HepG2 (cell line): ENCODE measurements around the gene ARHGEF6. TPM values are rescaled to one million over a fixed set of nuclear protein-coding genes. Genes with fewer than 3 reads are reported as not detected.

ENCODE experiments used
- ATAC-seq: fragments of 200-7000 bp; cut with Tn5 transposase; 3 replicates; pipeline ENCODE4 v1.9.1; 2020; ENCODE audit warnings: mild to moderate bottlenecking, moderate library complexity
- BruUV-seq: library from RNA; stranded (reverse); fragments of 400-500 nt; replicated peaks from 2 replicates; lab custom pipeline; 2021; lab: Mats Ljungman, UMichigan
- CTCF ChIA-PET: fragments of 300-600 bp; formaldehyde crosslinking; extraction: SDS; loops from one replicate; lab custom pipeline; 2021; ENCODE audit warnings: low total read pairs, inconsistent platforms, low intra/inter-chr PET ratio; lab: Yijun Ruan, JAX
- POLR2A ChIA-PET: fragments of 350-600 bp; sonication (Branson Sonifier 250); formaldehyde crosslinking; loops from one replicate; lab custom pipeline; 2020; ENCODE audit warnings: antibody characterized with exemption, inconsistent platforms; lab: Yijun Ruan, JAX
- DNase-seq: peaks from one replicate; pipeline ENCODE4 v3.0.0-alpha.2; 2015; ENCODE audit warnings: low spot score
- FAIRE-seq: peaks from 3 replicates; lab custom pipeline; 2011; peaks lifted over from hg19 to GRCh38; lab: Jason Lieb, UNC
- H2AFZ ChIP-seq: one replicate; pipeline ENCODE4 v1.6.1; 2011; ENCODE audit warnings: low read length, inconsistent platforms
- H3K27ac ChIP-seq: fragments of 300-600 bp; 3 replicates; pipeline ENCODE4 v1.8.0; 2011; ENCODE audit warnings: mixed run types, mild to moderate bottlenecking, mixed read lengths, low read length, inconsistent platforms; ENCODE audit not compliant: insufficient read depth; ENCODE audit errors: extremely low read length
- H3K27me3 ChIP-seq, 2 experiments: fragments of 200-600 bp in 1 of 2; 2 replicates in 1 of 2; 3 replicates in 1 of 2; pipeline versions ENCODE4 v1.6.0 to v1.8.0; 2011; ENCODE audit warnings: low read length in 2 of 2, mild to moderate bottlenecking in 2 of 2, moderate library complexity in 2 of 2, inconsistent platforms in 1 of 2; ENCODE audit not compliant: insufficient read depth in 2 of 2, control insufficient read depth in 1 of 2
- H3K36me3 ChIP-seq, 2 experiments: fragments of 200-600 bp in 1 of 2; replicated peaks in 1 of 2; 2 replicates in 1 of 2; 3 replicates in 1 of 2; pipeline versions ENCODE4 v1.5.1 to v1.8.0; 2011; ENCODE audit warnings: low read length in 2 of 2, inconsistent platforms in 1 of 2; ENCODE audit not compliant: insufficient read depth in 2 of 2, control insufficient read depth in 1 of 2
- H3K4me1 ChIP-seq: 2 replicates; pipeline ENCODE4 v1.5.1; 2012; ENCODE audit warnings: low read length, inconsistent platforms; ENCODE audit not compliant: insufficient read depth
- H3K4me2 ChIP-seq: 2 replicates; pipeline ENCODE4 v1.6.0; 2011; ENCODE audit warnings: low read depth, low read length, inconsistent platforms
- H3K4me3 ChIP-seq, 3 experiments: fragments of 200-600 bp in 1 of 3; sonication (generic), shearing (Covaris generic) in 1 of 3; replicated peaks in 1 of 3; 2 replicates each; pipeline ENCODE4 v1.5.1; 2011 to 2016; ENCODE audit warnings: low read length in 3 of 3, inconsistent platforms in 2 of 3, low read depth in 2 of 3, mild to moderate bottlenecking in 2 of 3, control low read depth in 1 of 3, mixed read lengths in 1 of 3; ENCODE audit not compliant: insufficient read depth in 1 of 3
- H3K79me2 ChIP-seq: one replicate; pipeline ENCODE4 v1.6.1; 2011; ENCODE audit warnings: low read length, inconsistent platforms; ENCODE audit not compliant: insufficient read depth
- H3K9ac ChIP-seq: 2 replicates; pipeline ENCODE4 v1.6.0; 2011; ENCODE audit warnings: mild to moderate bottlenecking, low read depth, low read length, inconsistent platforms; ENCODE audit not compliant: insufficient read depth
- H3K9me3 ChIP-seq: 2 replicates; pipeline ENCODE4 v1.5.1; 2012; ENCODE audit warnings: mild to moderate bottlenecking, low read length
- H4K20me1 ChIP-seq: 2 replicates; pipeline ENCODE4 v1.6.0; 2011; ENCODE audit warnings: inconsistent platforms, mild to moderate bottlenecking, low read length, moderate library complexity; ENCODE audit not compliant: insufficient read depth
- ELK4 ChIP-seq: sonication (generic); formaldehyde crosslinking; IDR thresholded peaks from 2 replicates; pipeline ENCODE4 v1.9.0; 2021; ENCODE audit warnings: missing genetic modification reagents, borderline replicate concordance
- NAIF1 ChIP-seq: sonication (generic); formaldehyde crosslinking; IDR thresholded peaks from 2 replicates; pipeline ENCODE4 v1.5.0; 2020; ENCODE audit warnings: mild to moderate bottlenecking, missing genetic modification reagents, borderline replicate concordance
- NR2F1 ChIP-seq, 2 experiments: fragments of 450-650 bp in 1 of 2; formaldehyde crosslinking in 1 of 2; IDR thresholded peaks; 2 replicates each; pipeline versions ENCODE4 v1.5.0 to v1.6.1; 2016 to 2020; ENCODE audit warnings: mild to moderate bottlenecking in 1 of 2, missing compliant biosample characterization in 1 of 2, missing genetic modification reagents in 1 of 2, moderate library complexity in 1 of 2
- SCMH1 ChIP-seq: sonication (generic); formaldehyde crosslinking; IDR thresholded peaks from 2 replicates; pipeline ENCODE4 v1.9.0; 2021; ENCODE audit warnings: missing genetic modification reagents, mild to moderate bottlenecking, borderline replicate concordance
- SETDB1 ChIP-seq: sonication (generic); formaldehyde crosslinking; IDR thresholded peaks from 2 replicates; pipeline ENCODE4 v1.5.1; 2020; ENCODE audit warnings: missing genetic modification reagents, mild to moderate bottlenecking, borderline replicate concordance
- SIX4 ChIP-seq: sonication (generic); formaldehyde crosslinking; IDR thresholded peaks from 2 replicates; pipeline ENCODE4 v1.4.0; 2020; ENCODE audit warnings: missing genetic modification reagents
- TAF15 ChIP-seq: fragments of 200-400 bp; formaldehyde crosslinking; IDR thresholded peaks from one replicate; pipeline ENCODE4 v1.6.1; 2018; ENCODE audit warnings: mild to moderate bottlenecking, low read depth, low read length; ENCODE audit not compliant: poor library complexity, severe bottlenecking
- U2AF1 ChIP-seq: fragments of 200-400 bp; formaldehyde crosslinking; optimal IDR thresholded peaks from 2 replicates; pipeline ENCODE3; 2017; ENCODE audit warnings: mild to moderate bottlenecking, low read depth, low read length
- ZNF260 ChIP-seq: sonication (generic); formaldehyde crosslinking; IDR thresholded peaks from 2 replicates; pipeline ENCODE4 v1.4.0; 2020; ENCODE audit warnings: missing genetic modification reagents, low read depth, mild to moderate bottlenecking, borderline replicate concordance
- ZNF281 ChIP-seq: sonication (generic); formaldehyde crosslinking; IDR thresholded peaks from 2 replicates; pipeline ENCODE4 v1.4.0; 2020; ENCODE audit warnings: missing genetic modification reagents, borderline replicate concordance
- ZNF513 ChIP-seq: sonication (generic); formaldehyde crosslinking; conservative IDR thresholded peaks from 2 replicates; pipeline ENCODE4 v1.5.0; 2020; ENCODE audit warnings: missing genetic modification reagents
- ZNF615 ChIP-seq: sonication (generic); formaldehyde crosslinking; IDR thresholded peaks from 2 replicates; pipeline ENCODE4 v1.5.0; 2020; ENCODE audit warnings: mild to moderate bottlenecking, missing genetic modification reagents, borderline replicate concordance
- WGBS: methylation state at CpG from one replicate; pipeline ENCODE4 v1.1.6; 2017; ENCODE audit warnings: low lambda C conversion rate; 5-methylcytosine and 5-hydroxymethylcytosine counted together
- in situ Hi-C: cut with HindIII; loops from 2 replicates; pipeline ENCODE4 v1.10.0; 2017; ENCODE audit warnings: low pct_unique_long_range_greater_than_20kb; ENCODE audit not compliant: extremely low pct_ligation_motif_present
- intact Hi-C: fragments of 100-400 bp; cut with micrococcal nuclease; formaldehyde crosslinking; loops from one replicate; pipeline ENCODE4 v1.10.0; 2022; ENCODE audit not compliant: unreplicated experiment
- polyA plus RNA-seq, 8 experiments: library from polyadenylated mRNA; depleted of rRNA in 3 of 8; stranded (reverse) in 7 of 8; unstranded in 1 of 8; fragments of >200 nt; fragmentation: Illumina TruSeq in 4 of 8; extraction: Trizol in 4 of 8; gene quantifications; 2 replicates each; pipeline versions ENCODE4 v1.2.1 to v1.2.3, GENCODE V29; 2011 to 2016; ENCODE audit warnings: low read depth in 4 of 8, missing spikeins in 1 of 8, mixed read lengths in 1 of 8; ENCODE audit not compliant: insufficient read depth in 1 of 8
- total RNA-seq, 5 experiments: library from RNA; depleted of rRNA; stranded (reverse); fragments of >200 nt; fragmentation: Illumina TruSeq; extraction: Trizol; gene quantifications; 2 replicates each; pipeline ENCODE4 v1.2.3, GENCODE V29; 2016; ENCODE audit warnings: low read depth in 1 of 5

Gene ARHGEF6
- total and polyA plus RNA-seq, 2 of the 13 experiments (the other 11 are each of a cell fraction or from before 2014, with no cell fraction given), result 0.03 TPM; not detected in 1

- FAIRE-seq (no peak), ATAC-seq (no peak), DNase-seq (no peak)
- H3K9me3 ChIP-seq, result no peaks in the 10 kb centered on the region
- H3K9ac ChIP-seq, result no peak overlapping the region
- BruUV-seq, result no TSS peak
- POLR2A ChIA-PET, result no interaction called here
- H3K79me2 ChIP-seq, result no peaks in the 10 kb centered on the region
- H2AFZ ChIP-seq, result no peak overlapping the region
- WGBS, result 0% methylated on average over 4 of the region's 9 CpGs
- intact Hi-C loops (no loop called here), in situ Hi-C loops (no loop called here)
- no peak for TF ChIP-seq TAF15
- H3K27ac ChIP-seq, result no peak overlapping the region
- no peak overlapping the region for H3K4me2 ChIP-seq
- no peaks in the 10 kb centered on the region for H4K20me1 ChIP-seq
- CTCF ChIA-PET, result no interaction called here
- H3K36me3 ChIP-seq, result no peaks in the 10 kb centered on the region
- H3K4me1 ChIP-seq, result no peaks in the 10 kb centered on the region
- H3K27me3 ChIP-seq, result no peaks in the 10 kb centered on the region; a peak in 1 of 5 replicates
- no peak overlapping the region for H3K4me3 ChIP-seq
Measured at GRCh38 chrX:136781180-136781797, 557 bp upstream of the ARHGEF6 start.

- no peaks in the 10 kb centered on the region; a peak in 1 of 5 replicates for H3K27me3 ChIP-seq
- no peaks in the 10 kb centered on the region for H4K20me1 ChIP-seq
- no peak overlapping the region for H2AFZ ChIP-seq
- ChIA-PET POLR2A (no interaction called here), CTCF (no interaction called here)
- 0% methylated on average over 2 of the region's 2 CpGs for WGBS
- ATAC-seq (no peak), FAIRE-seq (no peak), DNase-seq (no peak)
- no peak overlapping the region for H3K4me3 ChIP-seq
- no peak overlapping the region for H3K4me2 ChIP-seq
- intact Hi-C loops (no loop called here), in situ Hi-C loops (no loop called here)
- H3K36me3 ChIP-seq, result no peaks in the 10 kb centered on the region
- no peak overlapping the region for H3K27ac ChIP-seq
- H3K4me1 ChIP-seq, result no peaks in the 10 kb centered on the region
- BruUV-seq, result no TSS peak
- no peak overlapping the region for H3K9ac ChIP-seq
- H3K79me2 ChIP-seq, result no peaks in the 10 kb centered on the region
- H3K9me3 ChIP-seq, result no peaks in the 10 kb centered on the region
- TF ChIP-seq NR2F1 (CRISPR knock-in tag; IDR thresholded peaks at IDR 0.05) (no peak), SCMH1 (CRISPR knock-in tag) (no peak), ZNF281 (CRISPR knock-in tag) (no peak), ZNF615 (CRISPR knock-in tag) (no peak), SIX4 (no peak), ZNF260 (CRISPR knock-in tag) (no peak), ELK4 (no peak), NAIF1 (CRISPR knock-in tag) (no peak), U2AF1 (no peak), SETDB1 (no peak), ZNF513 (CRISPR knock-in tag) (no peak)
Measured at GRCh38 chrX:136780241-136780640, 491 bp downstream of the ARHGEF6 start.
